Measurements from ENCODE around the gene CYP4F8.

Gene CYP4F8

GRCh38 chr19:15634105-15634504 lies 19.1 kb downstream of the CYP4F8 start:
- ATAC-seq (ENCODE audit: insufficient read depth, low read depth) (no peak), DNase-seq (no peak)
- Histone ChIP-seq H3K36me3 (ENCODE audit: insufficient read depth, low read length) (no peaks in the 10 kb centered on the region), H3K4me1 (ENCODE audit: insufficient read depth, low read length) (no peaks in the 10 kb centered on the region), H3K79me2 (ENCODE audit: insufficient read depth, low read length) (no peaks in the 10 kb centered on the region), H2AFZ (ENCODE audit: low read depth, low read length) (no peak overlapping the region), H3K4me3 (ENCODE audit: low read depth in 1 of 2, low read length in 2 of 2) (no peak overlapping the region), H4K20me1 (ENCODE audit: insufficient read depth, low read length) (no peaks in the 10 kb centered on the region; the same call in 1 of the 2 replicates), H3K9me3 (ENCODE audit: insufficient read depth, low read length, severe bottlenecking) (no peaks in the 10 kb centered on the region), H3K27me3 (ENCODE audit: insufficient read depth, low read length, poor library complexity) (no peaks in the 10 kb centered on the region), H3K27ac (ENCODE audit: low read length) (no peak overlapping the region), H3K4me2 (ENCODE audit: insufficient read depth, low read length) (no peak overlapping the region), H3K9ac (ENCODE audit: low read depth, low read length) (no peak overlapping the region)
- TF ChIP-seq EZH2 (IDR thresholded peaks at IDR 0.05; ENCODE audit: borderline replicate concordance, low read depth, low read length, severe bottlenecking) (no peak), CTCF (IDR thresholded peaks at IDR 0.05; ENCODE audit: borderline replicate concordance, extremely low read depth, low read length, poor library complexity, severe bottlenecking) (no peak)

- Histone ChIP-seq H4K20me1 (ENCODE audit: insufficient read depth, low read length) (no peaks in the 10 kb centered on the region; the same call in 1 of the 2 replicates), H3K9ac (ENCODE audit: low read depth, low read length) (no peak overlapping the region), H3K4me1 (ENCODE audit: insufficient read depth, low read length) (no peaks in the 10 kb centered on the region), H3K9me3 (ENCODE audit: insufficient read depth, low read length, severe bottlenecking) (no peaks in the 10 kb centered on the region), H3K79me2 (ENCODE audit: insufficient read depth, low read length) (no peaks in the 10 kb centered on the region), H2AFZ (ENCODE audit: low read depth, low read length) (no peak overlapping the region), H3K36me3 (ENCODE audit: insufficient read depth, low read length) (no peaks in the 10 kb centered on the region), H3K27me3 (ENCODE audit: insufficient read depth, low read length, poor library complexity) (no peaks in the 10 kb centered on the region), H3K27ac (ENCODE audit: low read length) (no peak overlapping the region), H3K4me3 (ENCODE audit: low read depth in 1 of 2, low read length in 2 of 2) (no peak overlapping the region), H3K4me2 (ENCODE audit: insufficient read depth, low read length) (no peak overlapping the region)
- DNase-seq (no peak), ATAC-seq (ENCODE audit: insufficient read depth, low read depth) (no peak)
- TF ChIP-seq EZH2 (IDR thresholded peaks at IDR 0.05; ENCODE audit: borderline replicate concordance, low read depth, low read length, severe bottlenecking) (no peak), CTCF (IDR thresholded peaks at IDR 0.05; ENCODE audit: borderline replicate concordance, extremely low read depth, low read length, poor library complexity, severe bottlenecking) (no peak)
Measured at GRCh38 chr19:15635016-15635805, 20.2 kb downstream of the CYP4F8 start.

- TF ChIP-seq EZH2 (IDR thresholded peaks at IDR 0.05; ENCODE audit: borderline replicate concordance, low read depth, low read length, severe bottlenecking) (no peak), CTCF (IDR thresholded peaks at IDR 0.05; ENCODE audit: borderline replicate concordance, extremely low read depth, low read length, poor library complexity, severe bottlenecking) (no peak)
- H3K27me3 ChIP-seq (ENCODE audit: insufficient read depth, low read length, poor library complexity): no peaks in the 10 kb centered on the region
- H3K4me2 ChIP-seq (ENCODE audit: insufficient read depth, low read length): no peak overlapping the region
- no peak overlapping the region for H2AFZ ChIP-seq (ENCODE audit: low read depth, low read length)
- H3K9me3 ChIP-seq (ENCODE audit: insufficient read depth, low read length, severe bottlenecking): no peaks in the 10 kb centered on the region
- no peaks in the 10 kb centered on the region for H3K36me3 ChIP-seq (ENCODE audit: insufficient read depth, low read length)
- no peaks in the 10 kb centered on the region for H3K4me1 ChIP-seq (ENCODE audit: insufficient read depth, low read length)
- H3K4me3 ChIP-seq (ENCODE audit: low read depth in 1 of 2, low read length in 2 of 2): no peak overlapping the region
- no peaks in the 10 kb centered on the region; the same call in 1 of the 2 replicates for H4K20me1 ChIP-seq (ENCODE audit: insufficient read depth, low read length)
- DNase-seq (no peak), ATAC-seq (ENCODE audit: insufficient read depth, low read depth) (no peak)
- H3K79me2 ChIP-seq (ENCODE audit: insufficient read depth, low read length): no peaks in the 10 kb centered on the region
- no peak overlapping the region for H3K27ac ChIP-seq (ENCODE audit: low read length)
- no peak overlapping the region for H3K9ac ChIP-seq (ENCODE audit: low read depth, low read length)
Measured at GRCh38 chr19:15636026-15636425, 21.0 kb downstream of the CYP4F8 start.
